ENCODE measurements around the gene WASHC3.
"Not testable (repeated sequence)": the region's sequence is repeated elsewhere in the genome, so short reads cannot be mapped to it uniquely, and the experiment has no call there.

Gene WASHC3

GRCh38 chr12:102050660-102051430, 10.9 kb downstream of the WASHC3 start:
- DNase-seq, result no peak

GRCh38 chr12:102043928-102044327, 17.9 kb downstream of the WASHC3 start:
- no peak for DNase-seq

- DNase-seq, result peak; percentile 5
These were observed 27.6 kb downstream of the WASHC3 start for GRCh38 chr12:102033991-102034745.

GRCh38 chr12:102031852-102032251, 29.9 kb downstream of the WASHC3 start:
- DNase-seq, result no peak

GRCh38 chr12:102029141-102029540, 32.6 kb downstream of the WASHC3 start:
- no peak for DNase-seq

- DNase-seq, result no peak
These were observed 35.1 kb downstream of the WASHC3 start for GRCh38 chr12:102026728-102027127.

- DNase-seq, result no peak
These were observed 37.0 kb downstream of the WASHC3 start for GRCh38 chr12:102024765-102025164.

GRCh38 chr12:102023343-102023930, 38.4 kb downstream of the WASHC3 start:
- peak; percentile 76 for DNase-seq

- DNase-seq, result no peak
These were observed 39.5 kb downstream of the WASHC3 start for GRCh38 chr12:102022286-102022685.

GRCh38 chr12:102021540-102022246, 40.1 kb downstream of the WASHC3 start:
- DNase-seq, result no peak

GRCh38 chr12:102018607-102019006, 43.2 kb downstream of the WASHC3 start:
- DNase-seq, result not testable (repeated sequence)

- DNase-seq, result no peak
These were observed 45.3 kb downstream of the WASHC3 start for GRCh38 chr12:102016472-102016871.

GRCh38 chr12:102010265-102010994, 51.4 kb downstream of the WASHC3 start:
- DNase-seq, result peak; percentile 3

GRCh38 chr12:102009796-102010195, 52.0 kb downstream of the WASHC3 start:
- no peak for DNase-seq

GRCh38 chr12:102008615-102009126, 53.1 kb downstream of the WASHC3 start:
- no peak for DNase-seq

GRCh38 chr12:102005256-102005655, 56.5 kb downstream of the WASHC3 start:
- DNase-seq, result no peak

- no peak for DNase-seq
These were observed 64.7 kb downstream of the WASHC3 start for GRCh38 chr12:101997102-101997501.

GRCh38 chr12:101995684-101996083, 66.1 kb downstream of the WASHC3 start:
- DNase-seq, result no peak

GRCh38 chr12:101992091-101992490, 69.7 kb downstream of the WASHC3 start:
- no peak for DNase-seq

- no peak for DNase-seq
These were observed 79.5 kb downstream of the WASHC3 start for GRCh38 chr12:101982307-101982706.

- DNase-seq, result no peak
These were observed 79.9 kb downstream of the WASHC3 start for GRCh38 chr12:101981868-101982267.

- DNase-seq, result no peak
These were observed 93.0 kb downstream of the WASHC3 start for GRCh38 chr12:101968770-101969169.

Measured in fibroblast of skin of scalp (primary cell).